ENCODE data around the gene SKI. TPM values are rescaled to one million over a fixed set of nuclear protein-coding genes. Genes with fewer than 3 reads are reported as not detected.

SKI gene
- total RNA-seq, 1 donor from 2014 or later = 26.9 TPM

GRCh38 chr1:2345297-2346075 lies 117.4 kb downstream of the SKI start:
- Histone ChIP-seq H3K27me3 (ENCODE audit: control insufficient read depth, insufficient read depth, low read length) (peaks cover 18% of the 10 kb centered on the region), H3K4me3 (ENCODE audit: low read depth, low read length) (no peak overlapping the region), H3K36me3 (ENCODE audit: control insufficient read depth, insufficient read depth, low read length) (no peaks in the 10 kb centered on the region)
- no peak for DNase-seq (ENCODE audit: low read depth)
- TF ChIP-seq CTCF (IDR thresholded peaks at IDR 0.05; ENCODE audit: insufficient read depth, low read length, poor library complexity, severe bottlenecking) = no peak

GRCh38 chr1:2346691-2347408 lies 118.7 kb downstream of the SKI start:
- Histone ChIP-seq H3K27me3 (ENCODE audit: control insufficient read depth, insufficient read depth, low read length) (peaks cover 16% of the 10 kb centered on the region), H3K36me3 (ENCODE audit: control insufficient read depth, insufficient read depth, low read length) (no peaks in the 10 kb centered on the region), H3K4me3 (ENCODE audit: low read depth, low read length) (no peak overlapping the region)
- no peak for TF ChIP-seq CTCF (IDR thresholded peaks at IDR 0.05; ENCODE audit: insufficient read depth, low read length, poor library complexity, severe bottlenecking)
- DNase-seq (ENCODE audit: low read depth) = no peak

- TF ChIP-seq CTCF (IDR thresholded peaks at IDR 0.05; ENCODE audit: insufficient read depth, low read length, poor library complexity, severe bottlenecking) = no peak
- H3K27me3 ChIP-seq (ENCODE audit: control insufficient read depth, insufficient read depth, low read length) = peaks cover 12% of the 10 kb centered on the region
- DNase-seq (ENCODE audit: low read depth) = no peak
- no peak overlapping the region for H3K4me3 ChIP-seq (ENCODE audit: low read depth, low read length)
- no peaks in the 10 kb centered on the region for H3K36me3 ChIP-seq (ENCODE audit: control insufficient read depth, insufficient read depth, low read length)
Measured at GRCh38 chr1:2347409-2347785, 119.3 kb downstream of the SKI start.

GRCh38 chr1:2347896-2348295 lies 119.8 kb downstream of the SKI start:
- DNase-seq (ENCODE audit: low read depth) = no peak
- Histone ChIP-seq H3K36me3 (ENCODE audit: control insufficient read depth, insufficient read depth, low read length) (no peaks in the 10 kb centered on the region), H3K27me3 (ENCODE audit: control insufficient read depth, insufficient read depth, low read length) (peaks cover 12% of the 10 kb centered on the region), H3K4me3 (ENCODE audit: low read depth, low read length) (no peak overlapping the region)
- no peak for TF ChIP-seq CTCF (IDR thresholded peaks at IDR 0.05; ENCODE audit: insufficient read depth, low read length, poor library complexity, severe bottlenecking)

- Histone ChIP-seq H3K27me3 (ENCODE audit: control insufficient read depth, insufficient read depth, low read length) (peaks cover 12% of the 10 kb centered on the region), H3K4me3 (ENCODE audit: low read depth, low read length) (no peak overlapping the region), H3K36me3 (ENCODE audit: control insufficient read depth, insufficient read depth, low read length) (no peaks in the 10 kb centered on the region)
- TF ChIP-seq CTCF (IDR thresholded peaks at IDR 0.05; ENCODE audit: insufficient read depth, low read length, poor library complexity, severe bottlenecking) = no peak
- no peak for DNase-seq (ENCODE audit: low read depth)
Measured at GRCh38 chr1:2348346-2349325, 120.5 kb downstream of the SKI start.
